ENCODE data around the gene TAF11L14. TPM values are rescaled to one million over a fixed set of nuclear protein-coding genes. Genes with fewer than 3 reads are reported as not detected.

Gene TAF11L14
- total and polyA plus RNA-seq, 9 donors, result not detected

DNA sequence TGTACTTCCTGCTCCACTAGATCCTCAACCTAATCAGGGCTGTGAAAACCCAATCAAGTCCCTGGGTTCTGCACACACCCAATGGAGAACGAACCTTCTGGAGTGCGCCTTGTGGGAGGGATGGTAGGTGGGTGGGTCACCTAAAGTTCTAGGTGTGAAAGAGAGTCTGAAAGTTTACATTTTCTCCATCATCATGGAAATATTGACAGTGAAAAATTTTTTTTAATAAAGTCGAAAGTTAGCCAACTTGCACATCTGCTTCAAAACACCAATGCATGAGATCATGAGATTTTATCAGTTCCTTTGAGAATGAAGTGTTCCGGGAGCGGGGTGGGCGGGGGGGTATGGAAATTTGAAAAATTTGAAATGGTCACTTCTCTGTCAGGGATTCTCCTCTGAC is 21.7 kb downstream of the TAF11L14 start:
- Histone ChIP-seq H3K27me3 (no peaks in the 10 kb centered on the region), H3K9me3 (no peaks in the 10 kb centered on the region), H3K36me3 (no peaks in the 10 kb centered on the region), H3K27ac (no peak overlapping the region), H3K4me3 (no peak overlapping the region), H3K4me1 (ENCODE audit: insufficient read depth) (no peaks in the 10 kb centered on the region)
- TF ChIP-seq POLR2A (IDR thresholded peaks at IDR 0.05) (no peak), EP300 (IDR thresholded peaks at IDR 0.05) (no peak)
- TF ChIP-seq, protein P1, sequence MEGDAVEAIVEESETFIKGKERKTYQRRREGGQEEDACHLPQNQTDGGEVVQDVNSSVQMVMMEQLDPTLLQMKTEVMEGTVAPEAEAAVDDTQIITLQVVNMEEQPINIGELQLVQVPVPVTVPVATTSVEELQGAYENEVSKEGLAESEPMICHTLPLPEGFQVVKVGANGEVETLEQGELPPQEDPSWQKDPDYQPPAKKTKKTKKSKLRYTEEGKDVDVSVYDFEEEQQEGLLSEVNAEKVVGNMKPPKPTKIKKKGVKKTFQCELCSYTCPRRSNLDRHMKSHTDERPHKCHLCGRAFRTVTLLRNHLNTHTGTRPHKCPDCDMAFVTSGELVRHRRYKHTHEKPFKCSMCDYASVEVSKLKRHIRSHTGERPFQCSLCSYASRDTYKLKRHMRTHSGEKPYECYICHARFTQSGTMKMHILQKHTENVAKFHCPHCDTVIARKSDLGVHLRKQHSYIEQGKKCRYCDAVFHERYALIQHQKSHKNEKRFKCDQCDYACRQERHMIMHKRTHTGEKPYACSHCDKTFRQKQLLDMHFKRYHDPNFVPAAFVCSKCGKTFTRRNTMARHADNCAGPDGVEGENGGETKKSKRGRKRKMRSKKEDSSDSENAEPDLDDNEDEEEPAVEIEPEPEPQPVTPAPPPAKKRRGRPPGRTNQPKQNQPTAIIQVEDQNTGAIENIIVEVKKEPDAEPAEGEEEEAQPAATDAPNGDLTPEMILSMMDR (IDR thresholded peaks at IDR 0.05), result no peak
- intact Hi-C loops (cut with DNase I), result no loop called here
- 65 to 68% (median 68%) methylated on average over 6 of the region's 6 CpGs for WGBS, 3 donors
- no peak for DNase-seq

DNA sequence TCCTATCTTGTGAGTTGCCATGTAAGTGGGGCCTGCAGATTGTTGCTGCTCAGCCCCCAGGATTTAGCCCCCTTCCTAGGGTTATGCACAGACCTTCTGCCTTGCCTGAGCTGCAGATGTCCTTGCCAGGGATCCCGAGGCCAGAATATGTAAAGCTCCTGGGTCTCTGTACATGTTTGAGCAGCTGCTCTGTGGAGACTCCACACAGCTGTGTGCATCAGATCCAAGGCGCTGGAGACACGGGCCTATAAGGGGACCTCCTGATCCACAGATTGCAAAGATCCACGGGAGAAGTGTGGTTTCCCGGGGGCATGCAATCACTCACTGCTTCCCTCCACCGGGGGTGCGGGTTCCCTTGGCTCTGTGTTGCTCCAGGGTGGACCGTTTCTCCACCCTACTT is 28.9 kb downstream of the TAF11L14 start:
- H3K4me1 ChIP-seq (ENCODE audit: insufficient read depth), result no peaks in the 10 kb centered on the region
- H3K27ac ChIP-seq, result no peak overlapping the region
- H3K36me3 ChIP-seq, result no peaks in the 10 kb centered on the region
- TF ChIP-seq EP300 (IDR thresholded peaks at IDR 0.05) (no peak), POLR2A (IDR thresholded peaks at IDR 0.05) (no peak)
- TF ChIP-seq, protein P1 (IDR thresholded peaks at IDR 0.05), result no peak
- no peaks in the 10 kb centered on the region for H3K9me3 ChIP-seq
- intact Hi-C loops (cut with DNase I), result no loop called here
- H3K27me3 ChIP-seq, result no peaks in the 10 kb centered on the region
- 82 to 83% (median 83%) methylated on average over 7 to 8 of the region's 8 CpGs for WGBS, 3 donors
- DNase-seq, result no peak
- no peak overlapping the region for H3K4me3 ChIP-seq

DNA sequence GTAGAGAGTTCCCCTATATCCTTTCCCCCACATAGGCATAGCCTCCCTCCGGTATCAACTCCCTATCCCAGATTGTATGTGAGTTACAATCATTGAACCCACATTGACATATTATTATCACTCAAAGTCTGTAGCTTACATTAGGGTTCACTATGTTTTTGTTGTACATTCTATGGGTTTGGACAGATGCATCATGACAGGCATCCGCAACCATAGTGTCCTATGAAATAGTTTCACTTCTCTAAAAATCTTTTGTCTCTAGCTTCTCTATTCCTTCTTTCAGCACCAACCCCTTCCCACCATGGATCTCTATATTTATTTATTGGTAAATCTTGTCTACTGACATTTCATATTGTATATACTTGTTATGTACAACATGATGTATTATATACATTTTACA is 31.6 kb downstream of the TAF11L14 start:
- DNase-seq, result no peak
- H3K4me1 ChIP-seq (ENCODE audit: insufficient read depth), result no peaks in the 10 kb centered on the region
- intact Hi-C loops (cut with DNase I), result no loop called here

DNA sequence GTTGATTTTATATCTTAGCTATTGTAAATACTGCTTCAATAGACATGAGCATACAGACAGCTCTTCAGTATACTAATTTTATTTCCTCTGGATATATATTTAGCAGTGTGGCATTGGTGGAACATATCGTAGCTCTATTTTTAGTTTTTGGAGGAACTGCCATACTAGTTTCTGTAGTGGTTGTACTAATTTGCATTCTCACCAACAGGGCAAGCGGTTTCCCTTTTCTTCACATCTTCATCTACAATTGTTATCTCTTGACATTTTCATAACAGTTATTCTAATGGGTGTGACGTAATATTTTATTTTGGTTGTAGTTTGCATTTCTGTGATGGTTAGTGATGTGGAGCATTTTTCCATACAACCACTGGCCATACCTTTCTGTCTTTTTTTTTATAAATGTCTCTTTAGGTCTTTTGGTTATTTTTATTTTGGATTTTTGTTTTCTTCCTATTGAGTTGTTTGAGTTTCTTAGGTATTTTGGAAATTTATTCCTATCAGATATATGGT is 32.5 kb downstream of the TAF11L14 start:
- no peaks in the 10 kb centered on the region for H3K27me3 ChIP-seq
- H3K27ac ChIP-seq, result no peak overlapping the region
- H3K9me3 ChIP-seq, result no peaks in the 10 kb centered on the region
- no peaks in the 10 kb centered on the region for H3K36me3 ChIP-seq
- DNase-seq, result no peak
- H3K4me3 ChIP-seq, result no peak overlapping the region
- intact Hi-C loops (cut with DNase I), result no loop called here
- H3K4me1 ChIP-seq (ENCODE audit: insufficient read depth), result no peaks in the 10 kb centered on the region
- WGBS, 3 donors, result 82 to 92% (median 89%) methylated on average over 3 of the region's 3 CpGs
- TF ChIP-seq EP300 (IDR thresholded peaks at IDR 0.05), result no peak

More for the DNA sequence above, 31.6 kb downstream of the TAF11L14 start:
- WGBS, 3 donors, result 93 to 100% (median 95%) methylated on average over 2 of the region's 2 CpGs
- Histone ChIP-seq H3K27ac (no peak overlapping the region), H3K27me3 (no peaks in the 10 kb centered on the region), H3K4me3 (no peak overlapping the region), H3K9me3 (no peaks in the 10 kb centered on the region), H3K36me3 (no peaks in the 10 kb centered on the region)
- TF ChIP-seq EP300 (IDR thresholded peaks at IDR 0.05) (no peak), POLR2A (IDR thresholded peaks at IDR 0.05) (no peak)
- TF ChIP-seq, protein P1 (IDR thresholded peaks at IDR 0.05), result no peak

DNA sequence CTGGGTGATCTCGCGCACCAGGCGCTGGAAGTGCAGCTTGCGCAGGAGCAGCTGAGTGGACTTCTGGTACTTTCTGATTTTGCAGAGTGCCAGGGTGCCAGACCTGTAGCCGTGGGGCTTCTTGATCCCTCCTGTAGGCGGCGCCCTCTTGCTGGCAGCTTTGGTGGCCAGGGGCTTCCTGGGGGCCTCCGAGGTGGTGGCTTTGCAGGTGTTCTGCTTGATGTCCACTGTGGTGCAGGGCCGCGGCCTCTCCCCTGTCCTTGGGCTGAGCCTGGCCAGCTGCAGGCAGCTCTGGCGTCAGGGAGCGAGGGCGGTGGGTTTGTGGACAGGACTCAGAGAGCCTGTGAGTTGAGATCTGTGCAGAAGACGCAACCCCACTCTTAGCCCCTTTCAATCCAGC is 36.1 kb downstream of the TAF11L14 start:
- Histone ChIP-seq H3K36me3 (no peaks in the 10 kb centered on the region), H3K27ac (no peak overlapping the region), H3K4me3 (no peak overlapping the region), H3K27me3 (no peaks in the 10 kb centered on the region), H3K9me3 (no peaks in the 10 kb centered on the region), H3K4me1 (ENCODE audit: insufficient read depth) (no peaks in the 10 kb centered on the region)
- DNase-seq, result no peak
- WGBS, 3 donors, result 92 to 100% (median 96%) methylated on average over 1 to 14 of the region's 14 CpGs
- no peak for TF ChIP-seq POLR2A (IDR thresholded peaks at IDR 0.05)
- TF ChIP-seq, protein P1 (IDR thresholded peaks at IDR 0.05), result no peak
- no peak for TF ChIP-seq EP300 (IDR thresholded peaks at IDR 0.05)
- intact Hi-C loops (cut with DNase I), result no loop called here
